CD4-positive, alpha-beta T cell treated with Interleukin-12 subunit alpha and Interleukin-12 subunit beta, for 1 hour (primary cell): Measurements from ENCODE around the gene CHRM2.

Source experiments
- DNase-seq: peaks from one replicate; pipeline ENCODE4 v3.0.0-alpha.2; 2020

Gene CHRM2

DNA sequence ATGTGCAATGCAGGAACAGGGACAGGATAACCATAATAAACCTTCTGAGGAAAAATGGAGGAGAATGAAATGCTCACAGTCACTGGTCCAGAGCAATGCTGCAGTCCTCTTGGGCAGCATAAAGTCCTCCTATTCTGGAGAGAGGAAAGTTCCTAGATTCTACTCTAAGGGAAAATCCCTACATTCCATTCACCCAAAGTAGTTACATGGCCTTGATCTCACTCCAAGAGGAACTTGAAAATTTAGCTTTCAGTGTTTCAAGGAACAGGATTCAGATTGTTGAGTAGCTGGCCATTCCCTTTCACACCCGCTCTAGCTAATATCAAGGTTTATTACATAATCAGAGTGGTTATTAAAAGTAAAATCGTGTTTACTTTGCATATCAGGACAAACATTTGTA, 168.3 kb downstream of the CHRM2 start:
- DNase-seq = no peak

DNA sequence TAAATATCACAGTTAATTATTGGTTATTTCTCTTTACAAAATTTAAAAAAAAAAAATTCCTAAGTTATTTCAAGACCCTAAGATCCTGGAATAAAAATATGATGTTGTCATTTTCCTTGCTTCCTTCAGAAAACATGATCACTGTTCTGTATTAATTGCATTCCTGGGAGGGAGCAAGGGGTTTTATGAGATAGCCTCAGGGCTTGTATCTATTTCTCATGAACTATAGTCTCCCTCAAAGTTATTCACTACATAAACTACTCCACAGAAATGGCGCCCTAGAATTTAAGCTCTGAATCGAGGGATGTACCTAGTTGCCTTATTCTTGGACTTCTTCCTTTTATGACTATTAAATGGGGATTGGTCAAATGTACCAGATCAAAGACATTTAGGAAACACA, 170.3 kb downstream of the CHRM2 start:
- DNase-seq = no peak

DNA sequence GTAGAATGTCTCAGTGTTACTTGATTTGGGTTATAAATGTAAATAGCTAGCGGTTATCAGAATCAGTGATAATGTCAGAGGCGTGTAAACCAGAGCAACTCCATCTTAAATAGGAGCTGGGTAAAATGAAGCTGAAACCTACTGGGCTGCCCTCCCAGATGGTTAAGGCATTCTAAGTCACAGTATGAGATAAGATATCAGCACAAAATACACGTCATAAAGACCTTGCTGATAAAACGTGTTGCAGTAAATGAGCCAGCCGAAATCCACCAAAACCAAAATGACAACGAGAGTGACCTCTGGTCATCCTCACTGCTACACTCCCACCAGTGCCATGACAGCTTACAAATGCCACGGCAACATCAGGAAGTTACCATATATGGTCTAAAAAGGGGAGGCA, 172.3 kb downstream of the CHRM2 start:
- DNase-seq = no peak

DNA sequence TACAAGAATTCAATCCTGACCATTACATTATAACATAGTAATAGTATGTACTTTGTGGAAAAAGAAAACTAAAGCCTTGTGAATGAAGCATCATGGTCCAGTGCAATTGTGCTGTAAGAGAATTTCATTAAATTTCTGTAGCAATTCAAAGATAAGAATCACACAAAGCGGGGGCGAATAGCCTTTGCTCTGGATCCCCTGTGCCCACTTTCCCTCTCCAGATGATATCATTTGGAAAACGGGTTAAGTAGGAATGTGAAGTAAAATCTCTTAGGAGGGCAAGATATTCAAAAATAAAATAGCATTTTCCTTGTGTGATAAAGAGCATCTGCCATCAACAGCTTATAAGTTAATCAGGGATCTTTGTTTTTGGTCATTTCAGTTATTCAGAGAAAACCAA, 177.1 kb downstream of the CHRM2 start:
- DNase-seq = no peak

DNA sequence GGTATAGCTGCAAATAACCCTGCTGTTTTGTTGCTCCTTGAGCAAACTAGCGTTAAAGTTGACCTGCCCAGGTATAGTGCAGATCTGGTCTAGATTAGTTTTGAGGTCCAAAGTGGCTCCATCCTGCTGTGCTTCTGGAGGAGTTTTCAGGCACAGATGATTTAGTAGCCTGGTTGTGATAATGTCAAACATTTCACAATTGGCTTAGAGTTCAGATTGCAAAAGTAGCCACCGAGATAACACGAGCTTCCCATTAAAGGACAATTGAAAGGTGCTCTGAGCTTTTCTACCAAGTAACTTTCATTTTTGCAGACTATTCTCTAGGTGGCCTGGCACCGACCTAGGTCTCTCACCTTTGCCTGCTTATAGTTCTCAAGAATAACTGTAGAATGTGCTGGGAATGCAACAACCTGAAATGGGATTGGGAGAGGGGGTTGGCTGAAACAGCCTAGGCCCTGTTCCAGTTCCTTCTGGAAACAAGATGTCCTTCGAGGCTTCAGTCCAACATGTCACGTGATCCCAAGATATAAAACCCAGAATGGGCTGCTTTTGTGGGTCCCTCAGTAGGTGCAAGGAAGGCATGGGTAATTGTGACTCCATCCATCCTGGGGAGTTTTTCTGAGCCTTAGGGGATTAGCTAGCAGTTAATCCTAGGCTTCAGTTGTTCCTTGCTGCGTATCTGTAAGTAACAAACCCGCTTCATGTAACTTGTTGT, 201.0 kb downstream of the CHRM2 start:
- DNase-seq = no peak
